ENCODE data around the gene POGZ.

DNA sequence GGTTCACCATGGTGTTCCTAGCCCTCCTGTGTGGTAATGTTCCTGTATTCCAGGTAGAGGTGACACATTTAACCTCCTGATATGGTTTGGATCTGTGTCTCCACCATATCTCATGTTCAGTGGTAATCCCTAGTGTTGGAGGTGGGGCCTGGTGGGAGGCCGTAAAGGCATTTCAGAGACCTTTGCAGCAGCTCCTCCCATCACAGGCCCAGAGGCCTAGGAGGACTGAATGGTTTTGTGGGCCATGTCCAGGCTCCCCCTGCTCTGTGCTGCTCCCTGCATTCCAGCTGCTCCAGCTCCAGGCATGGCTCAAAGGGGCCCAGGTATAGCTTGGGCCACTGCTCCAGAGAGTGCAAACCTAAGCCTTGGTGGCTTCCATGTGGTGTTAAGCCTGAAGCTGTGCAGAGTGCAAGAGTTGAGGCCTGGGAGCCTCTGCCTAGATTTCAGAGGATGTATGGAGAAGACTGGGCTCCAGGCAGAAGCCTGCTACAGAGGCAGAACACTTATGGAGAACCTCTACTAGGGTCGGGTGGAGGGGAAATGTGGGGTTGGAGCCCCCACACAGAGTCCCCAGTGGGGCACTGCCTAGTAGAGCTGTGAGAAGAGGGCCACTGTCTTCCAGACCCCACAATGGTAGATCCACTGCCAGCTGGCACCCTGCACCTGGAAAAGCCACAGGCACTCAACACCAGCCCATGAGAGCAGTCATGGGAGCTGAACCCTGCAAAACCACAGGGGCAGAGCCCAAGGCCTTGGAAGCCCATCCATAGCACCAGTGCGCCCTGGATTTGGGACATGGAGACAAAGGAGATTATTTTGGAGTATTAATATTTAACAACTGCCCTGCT, 96.8 kb downstream of the POGZ start:
- TF ChIP-seq, protein P1, sequence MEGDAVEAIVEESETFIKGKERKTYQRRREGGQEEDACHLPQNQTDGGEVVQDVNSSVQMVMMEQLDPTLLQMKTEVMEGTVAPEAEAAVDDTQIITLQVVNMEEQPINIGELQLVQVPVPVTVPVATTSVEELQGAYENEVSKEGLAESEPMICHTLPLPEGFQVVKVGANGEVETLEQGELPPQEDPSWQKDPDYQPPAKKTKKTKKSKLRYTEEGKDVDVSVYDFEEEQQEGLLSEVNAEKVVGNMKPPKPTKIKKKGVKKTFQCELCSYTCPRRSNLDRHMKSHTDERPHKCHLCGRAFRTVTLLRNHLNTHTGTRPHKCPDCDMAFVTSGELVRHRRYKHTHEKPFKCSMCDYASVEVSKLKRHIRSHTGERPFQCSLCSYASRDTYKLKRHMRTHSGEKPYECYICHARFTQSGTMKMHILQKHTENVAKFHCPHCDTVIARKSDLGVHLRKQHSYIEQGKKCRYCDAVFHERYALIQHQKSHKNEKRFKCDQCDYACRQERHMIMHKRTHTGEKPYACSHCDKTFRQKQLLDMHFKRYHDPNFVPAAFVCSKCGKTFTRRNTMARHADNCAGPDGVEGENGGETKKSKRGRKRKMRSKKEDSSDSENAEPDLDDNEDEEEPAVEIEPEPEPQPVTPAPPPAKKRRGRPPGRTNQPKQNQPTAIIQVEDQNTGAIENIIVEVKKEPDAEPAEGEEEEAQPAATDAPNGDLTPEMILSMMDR (IDR thresholded peaks at IDR 0.05): no peak
- no peak for TF ChIP-seq POLR2A (IDR thresholded peaks at IDR 0.05)

Data from prostate gland (tissue), 2 donors.